ENCODE data around the gene GRHL1. TPM values are rescaled to one million over a fixed set of nuclear protein-coding genes. Genes with fewer than 3 reads are reported as not detected.

The GRHL1 gene
- total and polyA plus RNA-seq, 2 of the 8 experiments (the other 6 are each of a cell fraction or from before 2014, with no cell fraction given): 1.3 to 3.6 TPM

GRCh38 chr2:9971890-9972289 lies 20.4 kb downstream of the GRHL1 start:
- no peak overlapping the region for H4K91ac ChIP-seq (replicated peaks; ENCODE audit: insufficient read length, low read length)
- H2AK5ac ChIP-seq (ENCODE audit: low read depth, low read length): no peak overlapping the region
- ChIA-PET CTCF (ENCODE audit: partially characterized antibody) (interaction anchor here (0.6 to 4.2 kb wide), 7 partner anchors 12 to 170 kb away, joined by 3 to 61 read pairs (median 4); no protein-coding TSS in a partner anchor), POLR2A (ENCODE audit: partially characterized antibody) (no interaction called here)
- no peak overlapping the region for H2BK5ac ChIP-seq (ENCODE audit: low read depth, low read length)
- H3K36me3 ChIP-seq (ENCODE audit: control insufficient read depth in 2 of 4, insufficient read depth in 4 of 4, low read length in 3 of 4): peaks cover 0 to 2% (median 0%) of the 10 kb centered on the region in 4 experiments; a peak in 1 of 8 replicates
- no peaks in the 10 kb centered on the region for H4K20me1 ChIP-seq (replicated peaks in 1 of 2; ENCODE audit: control insufficient read depth in 1 of 2, insufficient read depth in 2 of 2, low read length in 2 of 2)
- H4K5ac ChIP-seq (ENCODE audit: insufficient read length, low read depth, low read length): no peak overlapping the region
- H3K79me2 ChIP-seq (ENCODE audit: control insufficient read depth in 1 of 2, insufficient read depth in 2 of 2, low read length in 2 of 2): no peaks in the 10 kb centered on the region
- no peak overlapping the region for H3K9ac ChIP-seq (replicated peaks in 1 of 4; ENCODE audit: extremely low read depth in 1 of 4, low read depth in 3 of 4, low read length in 3 of 4)
- H3K14ac ChIP-seq (ENCODE audit: insufficient read length): no peak overlapping the region
- no peak overlapping the region for H3K4me3 ChIP-seq (ENCODE audit: extremely low read depth in 1 of 4, insufficient read depth in 2 of 4, low read depth in 3 of 4, low read length in 4 of 4)
- no peak overlapping the region for H3K56ac ChIP-seq (replicated peaks; ENCODE audit: insufficient read length, low read depth, low read length)
- H2BK15ac ChIP-seq (ENCODE audit: low read length): no peak overlapping the region
- H3K4me1 ChIP-seq (replicated peaks in 1 of 4; ENCODE audit: control insufficient read depth in 3 of 4, insufficient read depth in 4 of 4, low read length in 3 of 4): no peaks in the 10 kb centered on the region
- H2AFZ ChIP-seq (ENCODE audit: low read length): no peak overlapping the region
- no peak overlapping the region for H3K27ac ChIP-seq (ENCODE audit: low read depth, low read length)
- H2BK120ac ChIP-seq (replicated peaks; ENCODE audit: low read depth, low read length): no peak overlapping the region
- no peak overlapping the region for H2BK12ac ChIP-seq (ENCODE audit: low read depth, low read length)
- no peaks in the 10 kb centered on the region for H3K79me1 ChIP-seq (ENCODE audit: low read depth, low read length)
- no peak overlapping the region for H3K18ac ChIP-seq (ENCODE audit: extremely low read depth, low read length)
- H3K4ac ChIP-seq (replicated peaks; ENCODE audit: insufficient read length, low read depth, low read length): no peak overlapping the region
- no peaks in the 10 kb centered on the region for H3K27me3 ChIP-seq (replicated peaks in 1 of 4; ENCODE audit: control insufficient read depth in 3 of 4, extremely low read depth in 1 of 4, insufficient read depth in 3 of 4, low read length in 3 of 4)
- no peak for DNase-seq (ENCODE audit: low read depth in 1 of 2, low spot score in 2 of 2)
- no peaks in the 10 kb centered on the region for H3K9me3 ChIP-seq (ENCODE audit: insufficient read depth in 2 of 2, low read depth in 1 of 2, low read length in 1 of 2)
- no peak for TF ChIP-seq SAP30 (IDR thresholded peaks at IDR 0.05; ENCODE audit: insufficient read depth, insufficient replicate concordance, low read length)
- no peak for TF ChIP-seq KDM1A (IDR thresholded peaks at IDR 0.05; ENCODE audit: borderline replicate concordance, low read length)
- TF ChIP-seq CTBP2 (IDR thresholded peaks at IDR 0.05; ENCODE audit: borderline replicate concordance, insufficient read depth, insufficient read length, low read length): no peak
- TF ChIP-seq TCF12 (IDR thresholded peaks at IDR 0.05; ENCODE audit: low read depth, low read length): no peak
- no peak for TF ChIP-seq TAF1 (IDR thresholded peaks at IDR 0.05; ENCODE audit: low read depth, low read length)
- TF ChIP-seq SP2 (IDR thresholded peaks at IDR 0.05; ENCODE audit: low read length): no peak
- no peak for TF ChIP-seq RAD21 (IDR thresholded peaks at IDR 0.05 in 1 of 2, conservative IDR thresholded peaks at IDR 0.05 in 1 of 2; ENCODE audit: low read depth in 2 of 2, low read length in 2 of 2)
- no peak for TF ChIP-seq GABPA (IDR thresholded peaks at IDR 0.05; ENCODE audit: borderline replicate concordance, insufficient read depth, low read length)
- TF ChIP-seq MAFK (IDR thresholded peaks at IDR 0.05; ENCODE audit: low read depth, low read length): no peak
- TF ChIP-seq EP300 (IDR thresholded peaks at IDR 0.05; ENCODE audit: borderline replicate concordance in 1 of 2, low read depth in 2 of 2, low read length in 2 of 2): no peak
- no peak for TF ChIP-seq SIN3A (conservative IDR thresholded peaks at IDR 0.05 in 1 of 2, IDR thresholded peaks at IDR 0.05 in 1 of 2; ENCODE audit: low read depth in 1 of 2, low read length in 2 of 2)
- TF ChIP-seq ASH2L (IDR thresholded peaks at IDR 0.05; ENCODE audit: low read length): no peak
- H3K23ac ChIP-seq (ENCODE audit: insufficient read length): no peak overlapping the region
- WGBS, 2 experiments (ENCODE audit: extremely low coverage in 1 of 2, insufficient coverage in 1 of 2, insufficient read length in 1 of 2, insufficient replicate concordance in 2 of 2, low coverage in 1 of 2, low lambda C conversion rate in 2 of 2, missing lambda C conversion rate in 1 of 2): 98% methylated on average over 6 of the region's 6 CpGs; no CpG with 5 or more reads in 1 of the 2 experiments
- H3K23me2 ChIP-seq (ENCODE audit: low read depth, low read length): no peaks in the 10 kb centered on the region
- FAIRE-seq: no peak
- H2BK20ac ChIP-seq (ENCODE audit: low read length): no peak overlapping the region
- no peak overlapping the region for H3K4me2 ChIP-seq (ENCODE audit: insufficient read depth in 1 of 2, low read depth in 2 of 2, low read length in 2 of 2)
- no peak overlapping the region for H4K8ac ChIP-seq (ENCODE audit: extremely low read depth, insufficient read depth, low read length)

Data from H1 (cell line).